HEK293 (cell line): ENCODE results near the gene CD207.

ENCODE experiments used
- CTCF ChIA-PET: fragments of 350-600 bp; formaldehyde crosslinking; extraction: SDS; loops from one replicate; lab custom pipeline; 2021; ENCODE audit warnings: antibody characterized with exemption; lab: Yijun Ruan, JAX
- POLR2A ChIA-PET: fragments of 300-600 bp; formaldehyde crosslinking; extraction: SDS; loops from one replicate; lab custom pipeline; 2020; ENCODE audit warnings: antibody characterized with exemption, inconsistent platforms; lab: Yijun Ruan, JAX
- H3K27ac ChIP-seq: fragments of 200-500 bp; sonication (Bioruptor generic); 2 replicates; pipeline ENCODE4 v1.5.1; 2014; ENCODE audit warnings: low read depth, low read length, control low read depth, inconsistent platforms; ENCODE audit errors: extremely low read depth
- H3K36me3 ChIP-seq, 2 experiments: fragments of 200-500 bp in 1 of 2; sonication (Bioruptor generic) in 1 of 2; 1 replicate in 1 of 2; 2 replicates in 1 of 2; pipeline ENCODE4 v1.5.1; 2014 to 2017; ENCODE audit warnings: inconsistent platforms in 2 of 2, low read length in 2 of 2; ENCODE audit not compliant: control insufficient read depth in 2 of 2, insufficient read depth in 1 of 2
- H3K4me1 ChIP-seq: fragments of 200-500 bp; sonication (Bioruptor generic); 2 replicates; pipeline ENCODE4 v1.5.1; 2014; ENCODE audit warnings: mild to moderate bottlenecking, low read length, inconsistent platforms; ENCODE audit not compliant: control insufficient read depth, insufficient read depth
- H3K4me3 ChIP-seq: 2 replicates; pipeline ENCODE4 v1.5.1; 2011; ENCODE audit warnings: low read depth, mild to moderate bottlenecking, control low read depth, low read length, moderate library complexity
- H3K9me3 ChIP-seq: fragments of 200-500 bp; sonication (Bioruptor generic); 2 replicates; pipeline ENCODE4 v1.5.1; 2014; ENCODE audit warnings: low read depth, low read length, inconsistent platforms; ENCODE audit not compliant: control insufficient read depth, insufficient read depth
- FEZF1 ChIP-seq: fragments of 450-650 bp; formaldehyde crosslinking; IDR thresholded peaks from 2 replicates; pipeline ENCODE4 v1.5.1; 2016; ENCODE audit warnings: missing biosample characterization, missing genetic modification characterization
- KLF10 ChIP-seq: fragments of 450-650 bp; IDR thresholded peaks from 2 replicates; pipeline ENCODE4 v1.5.1; 2018; ENCODE audit warnings: missing biosample characterization, mild to moderate bottlenecking, missing genetic modification characterization
- PRDM1 ChIP-seq: fragments of 450-650 bp; formaldehyde crosslinking; IDR thresholded peaks from 2 replicates; pipeline ENCODE4; 2016; ENCODE audit warnings: missing biosample characterization, missing genetic modification characterization
- ZFP41 ChIP-seq: fragments of 450-650 bp; formaldehyde crosslinking; IDR thresholded peaks from 2 replicates; pipeline ENCODE4 v1.5.1; 2016; ENCODE audit warnings: missing biosample characterization, missing genetic modification characterization, borderline replicate concordance
- ZNF132 ChIP-seq: fragments of 450-650 bp; formaldehyde crosslinking; IDR thresholded peaks from 2 replicates; pipeline ENCODE4 v1.5.1; 2017; ENCODE audit warnings: missing biosample characterization, missing genetic modification characterization, borderline replicate concordance
- ZNF140 ChIP-seq: fragments of 450-650 bp; formaldehyde crosslinking; IDR thresholded peaks from 2 replicates; pipeline ENCODE4 v1.5.1; 2016; ENCODE audit warnings: missing biosample characterization, missing genetic modification characterization
- ZNF184 ChIP-seq: fragments of 450-650 bp; IDR thresholded peaks from 2 replicates; pipeline ENCODE4 v1.5.1; 2018; ENCODE audit warnings: missing biosample characterization, mild to moderate bottlenecking, missing genetic modification characterization
- ZNF211 ChIP-seq: fragments of 450-650 bp; formaldehyde crosslinking; IDR thresholded peaks from 2 replicates; pipeline ENCODE4 v1.5.1; 2016; ENCODE audit warnings: low read depth, missing biosample characterization, missing genetic modification characterization
- ZNF266 ChIP-seq: fragments of 450-650 bp; formaldehyde crosslinking; IDR thresholded peaks from 2 replicates; pipeline ENCODE4 v1.5.1; 2016; ENCODE audit warnings: missing biosample characterization, missing genetic modification characterization, low read depth
- ZNF302 ChIP-seq: fragments of 450-650 bp; formaldehyde crosslinking; IDR thresholded peaks from 2 replicates; pipeline ENCODE4 v1.5.1; 2016; ENCODE audit warnings: missing biosample characterization, missing genetic modification characterization, low read depth
- ZNF311 ChIP-seq: fragments of 450-650 bp; formaldehyde crosslinking; IDR thresholded peaks from 2 replicates; pipeline ENCODE4 v1.5.1; 2017; ENCODE audit warnings: missing biosample characterization, missing genetic modification characterization, borderline replicate concordance
- ZNF335 ChIP-seq: fragments of 450-650 bp; formaldehyde crosslinking; conservative IDR thresholded peaks from 2 replicates; pipeline ENCODE4 v1.5.1; 2016; ENCODE audit warnings: missing biosample characterization, missing genetic modification characterization
- ZNF341 ChIP-seq: fragments of 450-650 bp; formaldehyde crosslinking; IDR thresholded peaks from 2 replicates; pipeline ENCODE4; 2016; ENCODE audit warnings: low read depth, missing biosample characterization, missing genetic modification characterization
- ZNF350 ChIP-seq: fragments of 450-650 bp; formaldehyde crosslinking; IDR thresholded peaks from 2 replicates; pipeline ENCODE4 v1.5.0; 2017; ENCODE audit warnings: missing biosample characterization, mild to moderate bottlenecking, missing genetic modification characterization
- ZNF433 ChIP-seq: fragments of 450-650 bp; formaldehyde crosslinking; IDR thresholded peaks from 2 replicates; pipeline ENCODE4 v1.5.1; 2016; ENCODE audit warnings: missing biosample characterization, missing genetic modification characterization, low read depth
- ZNF514 ChIP-seq: fragments of 450-650 bp; formaldehyde crosslinking; IDR thresholded peaks from 2 replicates; pipeline ENCODE4 v1.5.1; 2016; ENCODE audit warnings: missing biosample characterization, missing genetic modification characterization
- ZNF626 ChIP-seq: fragments of 450-650 bp; sonication (Bioruptor Pico); formaldehyde crosslinking; IDR thresholded peaks from 2 replicates; pipeline ENCODE4 v1.5.1; 2018; ENCODE audit warnings: missing biosample characterization, missing genetic modification characterization, inconsistent platforms
- ZNF792 ChIP-seq: fragments of 450-650 bp; formaldehyde crosslinking; IDR thresholded peaks from 2 replicates; pipeline ENCODE4 v1.5.1; 2016; ENCODE audit warnings: missing biosample characterization, missing genetic modification characterization
- TF ChIP-seq, protein P1 (sequence below): fragments of 450-650 bp; formaldehyde crosslinking; IDR thresholded peaks from 2 replicates; pipeline ENCODE4 v1.5.1; 2017; ENCODE audit warnings: missing biosample characterization, mild to moderate bottlenecking, missing genetic modification characterization, moderate library complexity
- TF ChIP-seq, protein P2 (sequence below): fragments of 450-650 bp; formaldehyde crosslinking; IDR thresholded peaks from 2 replicates; pipeline ENCODE4 v1.5.1; 2016; ENCODE audit warnings: missing biosample characterization, missing genetic modification characterization
- TF ChIP-seq, protein P3 (sequence below): fragments of 450-650 bp; formaldehyde crosslinking; IDR thresholded peaks from 2 replicates; pipeline ENCODE4 v1.5.1; 2017; ENCODE audit warnings: missing biosample characterization, missing genetic modification characterization
- TF ChIP-seq, protein P4 (sequence below): fragments of 450-650 bp; formaldehyde crosslinking; IDR thresholded peaks from 2 replicates; pipeline ENCODE4 v1.5.1; 2016; ENCODE audit warnings: missing biosample characterization, missing genetic modification characterization

The CD207 gene

DNA sequence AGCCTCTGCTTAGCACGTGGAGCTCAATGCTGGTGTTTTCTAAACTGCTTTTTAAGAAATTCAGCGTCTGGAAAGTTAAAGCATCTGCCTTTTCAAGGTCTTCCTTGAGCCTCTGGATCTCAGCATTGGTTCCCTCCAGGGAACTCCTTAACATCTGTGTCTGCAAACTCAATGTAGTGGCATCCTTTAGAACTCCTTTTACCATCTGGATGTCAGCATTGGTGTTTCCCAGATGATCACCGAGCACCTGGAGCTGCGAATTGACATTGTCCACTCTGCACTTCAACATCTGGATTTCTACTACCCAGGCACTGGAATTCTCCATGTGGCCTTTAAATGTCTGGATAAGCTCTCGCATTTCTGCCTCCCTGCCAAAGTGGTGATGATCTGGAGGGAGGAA lies 18.9 kb downstream of the CD207 start:
- no peaks in the 10 kb centered on the region for H3K36me3 ChIP-seq
- TF ChIP-seq ZNF311 (no peak), ZNF514 (tag by site-specific recombination) (no peak)
- H3K4me1 ChIP-seq: no peaks in the 10 kb centered on the region
- H3K27ac ChIP-seq: no peak overlapping the region
- ChIA-PET CTCF (interaction anchor here (0.6 to 1.0 kb wide), 4 partner anchors 9 to 127 kb away, joined by 3 read pairs; no protein-coding TSS in a partner anchor), POLR2A (no interaction called here)
- H3K9me3 ChIP-seq: no peaks in the 10 kb centered on the region
- no peak overlapping the region for H3K4me3 ChIP-seq

DNA sequence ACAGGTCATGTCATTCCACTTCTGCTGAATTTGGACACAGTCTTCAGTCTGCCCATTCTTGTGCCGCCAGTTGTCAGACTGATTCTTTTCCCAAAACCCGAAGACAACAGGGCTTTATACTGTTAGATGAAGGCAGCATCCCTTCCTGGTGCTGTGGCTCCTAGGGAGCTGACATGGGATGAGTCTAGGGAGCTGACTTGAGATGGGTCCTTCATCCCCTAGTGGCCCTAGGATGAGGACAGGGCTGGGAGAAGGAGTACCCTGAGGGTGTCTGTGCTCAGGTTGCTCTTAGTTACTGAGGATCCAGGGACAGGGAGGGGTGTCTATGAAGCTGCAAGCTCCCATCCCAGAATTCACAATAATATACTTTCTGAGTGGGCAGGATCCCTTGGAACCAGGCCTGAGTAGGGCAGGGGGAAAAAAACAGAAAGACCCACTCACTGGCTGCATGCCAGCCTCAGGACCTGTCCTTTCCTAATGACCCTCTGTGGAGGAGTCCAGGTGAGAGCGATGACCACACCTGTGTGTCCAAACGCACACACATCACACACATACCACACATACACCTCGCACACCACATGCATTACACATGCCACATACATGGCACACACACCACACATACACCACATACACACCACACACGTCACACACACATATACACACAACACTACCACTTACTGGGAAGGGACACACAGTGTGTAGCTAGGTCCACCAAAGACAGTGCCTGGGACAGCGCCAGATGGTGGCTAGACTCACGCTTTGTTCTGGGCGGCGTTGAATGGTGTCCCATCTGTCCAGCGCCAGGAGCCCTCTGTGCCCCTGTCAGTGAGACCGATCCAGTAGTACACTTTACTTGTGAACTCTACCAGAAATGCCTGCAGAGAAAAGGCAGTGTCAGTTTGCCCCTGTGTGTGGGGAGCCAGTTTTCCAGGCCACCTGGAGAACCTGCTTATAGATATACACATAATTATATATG lies 26.3 kb downstream of the CD207 start:
- H3K4me1 ChIP-seq: no peaks in the 10 kb centered on the region
- CTCF ChIA-PET: interaction anchor here (0.6 to 1.6 kb wide), 3 partner anchors 24 to 471 kb away, joined by 3 to 6 read pairs (median 3); no protein-coding TSS in a partner anchor
- POLR2A ChIA-PET: no interaction called here

DNA sequence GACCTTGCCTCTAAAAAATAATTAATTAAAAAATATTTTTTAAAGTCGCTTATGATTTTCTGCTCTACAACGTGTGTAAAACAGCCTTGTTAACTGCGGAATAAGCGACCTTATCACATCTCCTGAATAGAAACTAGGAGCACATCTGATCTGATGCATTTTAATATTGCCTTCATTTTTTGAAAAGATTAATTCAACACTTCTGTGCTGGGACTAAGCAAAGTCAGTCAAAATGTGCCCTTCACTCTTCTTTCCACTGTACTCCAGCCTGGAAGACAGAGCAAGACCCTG lies 27.8 kb downstream of the CD207 start:
- Histone ChIP-seq H3K4me1 (no peaks in the 10 kb centered on the region), H3K4me3 (no peak overlapping the region), H3K36me3 (no peaks in the 10 kb centered on the region), H3K27ac (no peak overlapping the region), H3K9me3 (no peaks in the 10 kb centered on the region)
- CTCF ChIA-PET: interaction anchor here (1.1 to 1.6 kb wide), 2 partner anchors 10 to 63 kb away, joined by 3 to 6 read pairs; no protein-coding TSS in a partner anchor
- no peak for TF ChIP-seq ZNF792 (tag by site-specific recombination)
- TF ChIP-seq ZNF302 (tag by site-specific recombination): no peak
- no peak for TF ChIP-seq FEZF1 (tag by site-specific recombination)
- TF ChIP-seq ZNF626 (tag by site-specific recombination): no peak
- TF ChIP-seq, protein P1, sequence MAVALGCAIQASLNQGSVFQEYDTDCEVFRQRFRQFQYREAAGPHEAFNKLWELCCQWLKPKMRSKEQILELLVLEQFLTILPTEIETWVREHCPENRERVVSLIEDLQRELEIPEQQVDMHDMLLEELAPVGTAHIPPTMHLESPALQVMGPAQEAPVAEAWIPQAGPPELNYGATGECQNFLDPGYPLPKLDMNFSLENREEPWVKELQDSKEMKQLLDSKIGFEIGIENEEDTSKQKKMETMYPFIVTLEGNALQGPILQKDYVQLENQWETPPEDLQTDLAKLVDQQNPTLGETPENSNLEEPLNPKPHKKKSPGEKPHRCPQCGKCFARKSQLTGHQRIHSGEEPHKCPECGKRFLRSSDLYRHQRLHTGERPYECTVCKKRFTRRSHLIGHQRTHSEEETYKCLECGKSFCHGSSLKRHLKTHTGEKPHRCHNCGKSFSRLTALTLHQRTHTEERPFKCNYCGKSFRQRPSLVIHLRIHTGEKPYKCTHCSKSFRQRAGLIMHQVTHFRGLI (tag by site-specific recombination): no peak
- TF ChIP-seq, protein P2, sequence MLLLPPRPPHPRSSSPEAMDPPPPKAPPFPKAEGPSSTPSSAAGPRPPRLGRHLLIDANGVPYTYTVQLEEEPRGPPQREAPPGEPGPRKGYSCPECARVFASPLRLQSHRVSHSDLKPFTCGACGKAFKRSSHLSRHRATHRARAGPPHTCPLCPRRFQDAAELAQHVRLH (tag by site-specific recombination): no peak
- no peak for TF ChIP-seq ZNF184 (tag by site-specific recombination)
- no peak for TF ChIP-seq ZNF433
- TF ChIP-seq ZNF211 (tag by site-specific recombination): no peak
- no peak for TF ChIP-seq KLF10
- TF ChIP-seq, protein P3, sequence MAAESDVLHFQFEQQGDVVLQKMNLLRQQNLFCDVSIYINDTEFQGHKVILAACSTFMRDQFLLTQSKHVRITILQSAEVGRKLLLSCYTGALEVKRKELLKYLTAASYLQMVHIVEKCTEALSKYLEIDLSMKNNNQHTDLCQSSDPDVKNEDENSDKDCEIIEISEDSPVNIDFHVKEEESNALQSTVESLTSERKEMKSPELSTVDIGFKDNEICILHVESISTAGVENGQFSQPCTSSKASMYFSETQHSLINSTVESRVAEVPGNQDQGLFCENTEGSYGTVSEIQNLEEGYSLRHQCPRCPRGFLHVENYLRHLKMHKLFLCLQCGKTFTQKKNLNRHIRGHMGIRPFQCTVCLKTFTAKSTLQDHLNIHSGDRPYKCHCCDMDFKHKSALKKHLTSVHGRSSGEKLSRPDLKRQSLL (tag by site-specific recombination): no peak
- TF ChIP-seq, protein P4, sequence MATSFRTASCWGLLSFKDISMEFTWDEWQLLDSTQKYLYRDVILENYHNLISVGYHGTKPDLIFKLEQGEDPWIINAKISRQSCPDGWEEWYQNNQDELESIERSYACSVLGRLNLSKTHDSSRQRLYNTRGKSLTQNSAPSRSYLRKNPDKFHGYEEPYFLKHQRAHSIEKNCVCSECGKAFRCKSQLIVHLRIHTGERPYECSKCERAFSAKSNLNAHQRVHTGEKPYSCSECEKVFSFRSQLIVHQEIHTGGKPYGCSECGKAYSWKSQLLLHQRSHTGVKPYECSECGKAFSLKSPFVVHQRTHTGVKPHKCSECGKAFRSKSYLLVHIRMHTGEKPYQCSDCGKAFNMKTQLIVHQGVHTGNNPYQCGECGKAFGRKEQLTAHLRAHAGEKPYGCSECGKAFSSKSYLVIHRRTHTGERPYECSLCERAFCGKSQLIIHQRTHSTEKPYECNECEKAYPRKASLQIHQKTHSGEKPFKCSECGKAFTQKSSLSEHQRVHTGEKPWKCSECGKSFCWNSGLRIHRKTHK (tag by site-specific recombination): no peak
- no peak for TF ChIP-seq ZNF132 (tag by site-specific recombination)
- no peak for TF ChIP-seq ZNF335
- no peak for TF ChIP-seq ZNF341 (tag by site-specific recombination)
- no peak for TF ChIP-seq ZNF140 (tag by site-specific recombination)
- TF ChIP-seq ZNF266 (tag by site-specific recombination): no peak
- TF ChIP-seq ZNF350: no peak
- TF ChIP-seq ZFP41 (tag by site-specific recombination): no peak
- POLR2A ChIA-PET: no interaction called here

More for the DNA sequence above, 26.3 kb downstream of the CD207 start:
- H3K9me3 ChIP-seq: no peaks in the 10 kb centered on the region
- TF ChIP-seq PRDM1: no peak
- H3K36me3 ChIP-seq: no peaks in the 10 kb centered on the region
- H3K4me3 ChIP-seq: no peak overlapping the region
- H3K27ac ChIP-seq: no peak overlapping the region
